Endometrial microvascular endothelial cells (primary cell): Measurements from ENCODE around the gene F2. TPM values are rescaled to one million over a fixed set of nuclear protein-coding genes. Genes with fewer than 3 reads are reported as not detected.

Source experiments
- in situ Hi-C: cut with HindIII; loops from 2 replicates; pipeline ENCODE4 v1.10.0; 2017; ENCODE audit warnings: low sequenced_read_pairs, low pct_unique_long_range_greater_than_20kb; ENCODE audit errors: inconsistent ontology term
- total RNA-seq: library from RNA; depleted of rRNA; stranded (reverse); fragments of >200 nt; gene quantifications from one replicate; pipeline ENCODE4 v1.2.3, GENCODE V29; 2015; ENCODE audit errors: inconsistent ontology term

The F2 gene
- total RNA-seq, 1 donor from 2014 or later = not detected

DNA sequence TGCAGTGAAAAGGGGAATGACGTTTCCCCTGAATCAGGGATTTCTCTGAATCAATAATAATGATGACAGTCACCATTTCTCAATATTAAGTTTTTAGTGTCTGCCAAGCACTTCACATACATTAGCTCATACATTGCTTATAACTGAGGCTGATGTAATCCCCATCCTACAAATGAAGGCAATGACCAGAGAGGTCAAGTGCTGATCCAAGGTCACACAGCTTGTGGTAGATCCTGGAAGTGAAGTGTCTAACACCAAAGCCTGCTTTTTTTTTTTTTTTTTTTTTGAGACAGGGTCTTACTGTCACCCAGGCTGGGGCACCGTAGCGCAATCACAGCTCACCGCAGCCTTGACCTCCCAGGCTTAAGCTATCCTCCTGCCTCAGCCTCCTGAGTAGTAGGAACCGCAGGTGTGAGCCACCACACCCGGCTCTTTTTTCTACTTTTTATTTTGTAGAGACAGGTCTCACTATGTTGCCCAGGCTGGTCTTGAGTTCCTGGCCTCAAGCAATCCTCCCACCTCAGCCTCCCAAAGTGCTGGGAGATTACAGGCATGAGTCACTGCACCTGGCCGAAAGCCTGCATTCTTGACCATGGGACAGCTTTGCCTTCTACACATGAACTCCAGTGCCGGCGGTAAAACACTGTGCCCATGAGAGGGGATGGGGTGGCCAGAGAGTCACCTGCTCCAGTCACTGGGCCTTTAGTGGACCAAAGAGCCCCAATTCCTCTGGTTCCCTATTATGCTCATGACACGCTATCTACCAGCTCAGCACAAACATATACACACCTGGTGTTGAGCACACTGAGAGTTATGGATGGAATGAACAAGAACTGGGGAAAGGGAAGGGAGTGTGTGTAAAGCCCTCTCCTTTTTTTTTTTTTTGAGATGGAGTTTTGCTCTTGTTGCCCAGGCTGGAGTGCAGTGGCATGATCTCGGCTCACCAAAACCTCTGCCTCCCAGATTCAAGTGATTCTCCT, 36.0 kb upstream of the F2 start:
- in situ Hi-C loops = no loop called here

DNA sequence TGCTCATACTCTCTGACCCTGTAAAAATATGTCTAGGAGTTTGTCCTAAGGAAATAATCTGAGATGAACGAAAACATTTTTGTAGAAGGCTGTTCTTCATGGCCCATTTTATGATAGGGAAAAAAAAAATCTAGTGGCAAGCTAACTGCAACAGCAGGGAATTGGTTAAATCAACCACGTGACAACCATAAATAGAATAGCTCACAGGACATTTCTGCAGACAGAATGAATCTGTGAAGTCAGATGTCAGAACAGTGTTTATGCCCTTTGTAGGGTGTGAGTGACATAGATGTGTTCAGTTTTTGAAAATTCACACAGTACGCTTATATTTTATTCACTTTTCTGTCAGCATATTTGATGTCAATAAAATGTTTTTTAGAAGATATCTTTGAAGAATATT, 34.6 kb upstream of the F2 start:
- in situ Hi-C loops = no loop called here

DNA sequence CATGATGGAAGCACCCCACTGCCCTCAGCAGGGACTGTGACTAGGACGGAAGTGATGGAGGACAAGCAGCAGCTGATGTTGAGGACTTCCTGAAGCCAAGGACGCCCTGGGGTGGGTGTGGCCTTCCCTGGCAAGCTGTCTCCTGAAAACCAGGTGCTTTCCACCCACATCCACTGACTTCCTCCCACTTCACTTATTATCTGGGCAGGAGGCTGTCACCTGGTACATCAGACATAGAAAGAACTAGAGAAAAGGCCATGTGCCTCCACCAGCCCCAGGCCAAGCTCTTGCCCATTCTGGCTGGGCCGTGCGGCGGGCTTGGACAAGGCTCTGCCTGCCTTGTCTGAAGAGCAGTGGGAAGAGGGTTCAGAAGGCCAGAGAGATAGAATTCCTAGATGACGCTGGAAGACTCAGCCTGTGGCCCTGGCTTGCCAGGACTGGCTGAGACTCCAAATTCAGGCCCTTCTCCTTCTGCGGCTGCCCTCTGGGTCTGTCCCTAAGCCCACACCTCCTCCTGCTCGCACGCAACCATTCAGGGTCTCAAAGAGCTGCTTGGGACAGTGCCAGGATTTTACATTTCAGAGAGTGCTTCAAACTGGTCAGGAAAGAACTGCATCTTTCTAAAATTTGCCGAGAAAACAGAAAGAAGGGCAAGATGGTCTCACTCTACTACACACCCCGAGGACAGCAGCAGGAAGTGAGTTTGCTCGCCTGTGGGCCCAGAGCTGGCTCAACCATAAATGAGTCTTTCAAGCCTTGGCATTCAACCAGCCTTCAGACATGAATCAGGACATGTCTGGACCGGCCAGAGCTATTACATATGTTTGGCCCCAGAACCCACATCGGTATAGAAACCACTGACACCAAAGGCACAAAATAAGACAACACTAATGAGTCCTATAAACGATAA, 31.9 kb upstream of the F2 start:
- in situ Hi-C loops = no loop called here

DNA sequence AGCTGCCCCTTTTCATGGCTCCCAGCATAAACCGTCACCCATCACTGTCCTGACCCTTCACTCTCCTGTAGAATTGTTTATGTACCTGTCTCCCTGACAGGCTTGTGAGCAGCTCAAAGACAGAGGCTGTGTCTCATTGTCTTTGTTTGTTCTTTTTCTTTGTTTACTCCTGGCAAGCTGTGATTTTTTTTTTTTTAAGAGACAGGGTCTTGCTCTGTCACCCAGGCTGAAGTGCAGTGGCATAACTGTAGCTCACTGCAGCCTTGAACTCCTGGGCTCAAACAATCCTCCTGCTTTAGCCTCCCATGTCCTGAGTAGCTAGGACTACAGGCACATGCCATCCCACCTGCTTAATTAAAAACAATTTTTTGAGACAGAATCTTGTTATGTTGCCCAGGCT, 28.3 kb upstream of the F2 start:
- in situ Hi-C loops = no loop called here

DNA sequence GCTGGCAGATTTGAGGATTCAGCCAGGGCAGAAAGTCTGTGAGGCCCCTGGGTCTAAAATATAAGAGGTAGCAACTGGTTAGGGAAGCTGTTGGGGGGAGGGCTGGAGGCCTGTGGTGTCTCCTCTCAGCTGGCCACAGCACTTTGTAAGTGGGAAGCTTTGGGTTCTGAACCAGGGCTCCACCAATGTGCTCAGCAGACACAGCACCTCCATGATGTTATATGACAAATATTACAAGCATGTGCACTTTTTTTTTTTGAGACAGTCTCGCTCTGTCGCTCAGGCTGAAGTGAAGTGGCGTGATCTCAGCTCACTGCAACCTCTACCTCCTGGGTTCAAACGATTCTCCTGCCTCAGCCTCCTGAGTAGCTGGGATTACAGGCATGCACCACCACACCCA, 26.6 kb upstream of the F2 start:
- in situ Hi-C loops = no loop called here

DNA sequence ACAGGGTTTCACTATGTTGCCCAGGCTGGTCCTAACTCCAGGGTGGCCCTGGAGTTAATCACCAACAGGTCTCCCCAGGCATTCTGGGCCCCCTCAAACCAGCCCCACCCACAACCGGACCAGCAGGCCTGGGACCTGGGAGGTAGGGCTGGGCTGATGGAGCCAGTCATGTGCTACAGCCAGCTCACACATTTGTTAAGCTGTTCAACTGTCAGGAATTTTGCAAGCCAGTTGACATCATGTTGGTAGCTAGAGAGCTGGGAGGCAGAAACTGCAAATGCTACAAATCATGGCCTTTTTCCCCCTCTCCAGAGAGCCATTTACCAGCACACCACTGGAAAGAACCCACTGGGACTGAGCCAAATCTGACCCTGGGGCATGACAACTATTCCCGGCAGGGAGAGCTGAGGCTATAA, 25.4 kb upstream of the F2 start:
- in situ Hi-C loops = no loop called here

DNA sequence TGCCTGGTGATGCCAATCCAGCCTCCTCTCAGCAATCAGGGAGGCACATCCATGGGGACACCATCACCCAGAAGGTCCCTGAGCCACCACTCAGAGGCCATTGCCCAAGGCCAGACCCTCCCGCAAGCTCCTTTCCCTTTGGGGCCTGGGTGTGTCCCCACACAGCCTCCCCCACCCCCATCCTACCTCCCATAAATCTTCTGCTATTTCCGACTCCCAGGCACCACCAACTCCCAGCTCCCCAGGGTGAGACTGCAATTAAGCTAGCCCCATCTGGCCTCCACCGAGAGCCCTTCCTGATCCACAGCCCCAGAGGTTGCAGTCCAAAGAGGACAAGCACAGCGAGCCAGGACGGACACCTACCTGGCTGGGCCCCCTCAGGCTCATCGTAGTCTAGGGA, 24.9 kb upstream of the F2 start:
- in situ Hi-C loops = no loop called here

DNA sequence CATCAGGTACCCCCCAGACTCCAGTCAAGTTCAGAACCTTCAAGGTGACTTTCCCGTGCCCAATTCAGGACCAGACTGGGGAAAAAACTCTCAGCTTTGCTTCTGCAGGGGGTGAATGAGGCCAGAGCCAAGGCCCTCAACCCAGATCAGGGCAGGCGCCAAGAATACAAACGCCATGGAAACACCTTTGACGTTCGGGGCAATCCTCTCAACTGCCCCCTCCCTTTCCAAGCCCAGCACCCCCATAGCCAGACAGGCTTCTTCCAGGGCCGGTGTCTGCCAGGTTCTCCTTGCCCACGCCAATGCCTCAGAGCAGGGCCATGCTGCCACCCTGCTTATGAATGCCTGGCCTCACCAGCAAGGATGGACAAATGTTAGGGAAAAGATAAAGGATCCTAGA, 24.4 kb upstream of the F2 start:
- in situ Hi-C loops = no loop called here

DNA sequence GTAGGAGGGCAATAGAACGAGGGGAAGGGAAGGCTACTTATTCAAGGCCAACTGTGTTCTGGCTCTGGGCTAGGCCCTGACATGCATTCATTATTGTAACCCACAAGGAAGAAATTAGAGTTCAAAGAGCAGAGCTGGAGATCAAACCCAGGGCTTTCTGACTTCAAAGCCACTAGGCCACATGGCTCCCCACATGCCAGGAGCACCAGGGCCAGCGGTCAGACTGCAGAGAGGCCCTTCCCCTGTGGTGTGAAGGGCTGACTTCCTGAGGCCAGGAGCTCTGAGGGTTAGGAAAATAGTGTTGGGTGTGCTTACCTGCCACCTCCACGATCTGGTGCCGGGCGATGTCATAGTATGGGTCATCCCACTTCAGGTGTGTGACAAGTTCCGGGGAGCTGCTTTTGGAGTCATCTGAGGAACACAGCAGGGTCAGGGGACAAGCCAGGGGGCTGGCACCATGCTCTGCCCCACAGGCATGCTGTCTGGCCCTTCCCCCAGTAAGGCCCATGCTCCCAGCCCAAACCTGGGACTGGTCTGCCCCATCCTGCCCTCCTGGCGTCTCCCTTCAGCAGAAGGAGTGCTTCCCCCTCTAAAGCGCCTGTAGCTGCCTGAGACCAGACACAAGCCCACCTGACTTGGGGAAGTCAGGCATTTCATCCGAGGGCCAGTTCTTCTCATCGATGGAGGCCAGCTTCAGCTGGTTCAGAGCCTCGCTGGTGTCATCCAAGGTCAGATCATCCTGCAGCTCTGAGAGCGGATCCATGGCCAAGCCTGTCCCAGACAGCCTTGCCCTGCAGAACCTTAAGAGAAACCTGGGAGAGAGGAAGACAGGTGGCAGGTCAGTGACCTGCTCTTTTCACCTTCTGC, 23.4 kb upstream of the F2 start:
- in situ Hi-C loops = no loop called here

DNA sequence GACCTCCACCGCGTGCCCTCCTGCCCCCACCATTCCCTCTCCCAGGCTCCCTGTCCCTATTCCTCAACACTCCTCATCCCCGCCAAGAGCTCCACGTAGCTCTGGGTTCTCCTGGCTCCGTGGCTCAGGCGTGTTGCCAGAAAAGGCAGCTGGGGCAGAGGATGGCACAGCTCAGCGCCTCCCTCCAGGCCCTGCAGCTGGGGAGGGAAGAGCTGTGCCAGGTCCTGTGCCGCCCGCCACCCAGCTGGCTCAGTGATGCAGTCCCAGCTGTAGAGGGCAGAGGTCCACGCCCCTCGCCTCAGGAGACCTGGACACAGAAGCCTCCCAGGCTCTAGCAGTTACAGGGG, 22.8 kb upstream of the F2 start:
- in situ Hi-C loops = no loop called here

DNA sequence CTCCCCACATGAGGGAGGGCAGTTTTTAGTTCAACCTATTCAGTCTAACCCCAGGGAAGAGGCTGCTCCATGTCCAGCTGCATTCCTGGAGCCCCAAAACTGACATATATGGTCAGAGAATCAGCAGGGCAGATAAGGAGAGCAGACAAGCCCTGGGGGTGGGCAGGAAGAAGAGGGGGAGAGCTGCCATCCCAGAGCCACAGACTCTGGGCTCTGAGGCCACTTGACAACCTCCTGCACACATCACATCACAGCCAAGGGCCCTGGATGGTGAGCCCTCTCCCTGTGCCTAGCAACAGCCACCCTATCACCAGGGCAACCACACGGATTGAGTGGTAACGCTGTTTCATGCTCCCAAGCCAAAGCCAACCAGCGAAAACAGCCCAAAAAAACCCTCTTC, 21.7 kb upstream of the F2 start:
- in situ Hi-C loops = no loop called here

DNA sequence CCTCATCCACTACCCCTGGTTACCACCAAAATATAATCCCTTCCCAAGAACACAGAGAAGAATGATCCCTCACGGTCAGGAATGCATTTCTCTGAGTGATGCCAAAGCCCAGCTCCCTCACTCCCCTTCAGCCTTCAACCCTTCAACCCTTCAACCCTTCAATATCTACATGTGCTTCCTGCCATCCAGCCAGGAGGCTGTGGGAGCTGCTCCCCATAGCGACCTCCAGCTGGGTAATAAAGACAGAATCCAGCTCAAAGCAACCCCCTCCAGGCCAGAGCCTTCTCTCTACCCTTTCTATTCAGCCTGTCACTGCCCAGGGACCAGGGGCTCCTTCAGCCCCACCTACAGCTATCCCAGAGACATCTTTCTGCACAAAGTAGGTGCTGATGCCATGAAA, 21.3 kb upstream of the F2 start:
- in situ Hi-C loops = no loop called here

DNA sequence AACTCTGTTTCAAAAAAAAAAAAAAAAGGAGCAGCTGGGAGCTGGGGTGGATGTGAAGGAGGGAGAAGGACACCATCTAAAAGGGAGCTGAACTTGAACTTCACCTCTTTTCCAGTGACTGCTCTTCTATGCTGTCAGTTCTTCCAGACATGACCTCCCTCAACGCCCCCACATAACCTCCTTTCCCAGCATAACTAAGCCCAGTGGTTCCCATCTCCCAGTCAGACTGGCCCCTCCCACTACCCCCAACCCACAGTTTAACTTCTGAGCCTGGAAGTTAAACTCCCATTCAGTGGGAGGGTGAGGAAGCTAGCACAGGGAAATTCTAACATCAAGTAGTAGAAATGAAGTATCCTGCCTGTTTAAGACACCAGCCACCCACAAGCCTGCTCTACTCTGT, 20.4 kb upstream of the F2 start:
- in situ Hi-C loops = no loop called here

DNA sequence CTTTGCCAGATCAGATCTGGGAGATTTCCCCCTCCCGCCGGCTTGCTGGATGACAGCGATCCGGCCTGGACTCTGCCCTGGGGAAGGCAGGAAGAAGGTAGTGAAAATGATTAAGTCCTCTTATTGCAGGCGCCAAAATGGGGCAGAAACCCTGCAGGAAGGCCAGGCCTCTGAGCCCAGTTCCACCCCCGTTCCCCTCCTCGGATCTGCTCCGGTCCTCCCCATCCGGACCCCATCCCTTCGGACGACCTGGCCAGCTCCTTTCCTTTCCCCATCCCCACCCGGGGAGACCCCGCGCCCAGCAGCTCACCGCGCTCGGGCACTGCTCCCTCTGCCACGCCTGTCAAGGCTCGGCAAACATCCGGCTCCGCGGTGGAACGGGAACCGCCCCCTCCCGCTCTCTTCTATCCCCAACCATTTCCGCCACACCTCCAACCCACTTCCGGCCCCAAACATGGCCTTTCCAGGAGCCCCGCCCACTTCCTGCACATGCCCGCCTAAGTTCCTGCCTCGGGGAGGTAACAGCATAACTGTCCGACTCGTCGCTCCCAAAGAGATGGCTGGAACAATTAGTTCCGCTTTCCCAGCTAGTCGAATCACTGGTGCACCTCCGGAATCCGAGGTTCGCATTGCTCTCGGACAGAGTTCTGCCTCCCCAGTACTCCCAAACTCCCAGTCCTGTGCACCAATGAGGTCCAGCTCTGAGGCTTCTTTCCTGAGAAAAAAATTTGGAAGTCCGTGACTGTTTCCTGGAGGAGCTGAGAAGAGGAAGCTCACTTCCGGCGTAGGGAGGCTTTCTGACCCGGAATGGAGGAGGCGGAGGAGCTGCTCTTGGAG, 18.6 kb upstream of the F2 start, which contains the start of the genes ARHGAP1 and ZNF408:
Gene ARHGAP1 (minus strand): TSS at position 379 of the 837 bp plus-strand sequence. CDS start 4,512 bp downstream, outside the sequence.
Gene ZNF408 (plus strand): TSS at position 791 of the 837 bp plus-strand sequence. CDS start 17 bp downstream, at position 808.
- in situ Hi-C loops = no loop called here

DNA sequence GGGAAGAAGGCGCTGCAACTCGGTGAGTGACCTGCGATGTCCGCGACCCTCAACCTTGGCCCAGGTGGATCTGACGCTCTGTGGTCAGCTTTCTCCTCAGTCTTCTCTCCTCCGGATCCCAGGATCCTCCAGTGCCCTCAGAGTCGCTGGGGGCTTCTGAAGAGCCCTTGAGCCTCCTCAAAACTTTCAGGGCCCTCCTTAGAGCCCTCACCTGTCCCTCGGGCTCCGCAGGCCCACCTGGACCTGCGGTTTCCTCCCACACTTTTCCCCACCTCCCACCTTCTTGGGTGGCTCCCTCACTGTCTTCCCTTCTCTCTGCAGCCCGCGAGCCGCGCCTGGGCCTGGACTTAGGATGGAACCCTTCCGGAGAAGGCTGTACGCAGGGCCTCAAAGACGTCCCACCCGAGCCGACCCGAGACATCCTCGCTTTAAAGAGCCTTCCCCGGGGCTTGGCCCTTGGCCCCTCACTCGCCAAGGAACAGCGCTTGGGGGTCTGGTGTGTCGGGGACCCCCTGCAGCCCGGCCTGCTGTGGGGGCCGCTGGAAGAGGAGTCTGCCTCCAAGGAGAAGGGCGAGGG, 17.8 kb upstream of the F2 start:
- in situ Hi-C loops = no loop called here

DNA sequence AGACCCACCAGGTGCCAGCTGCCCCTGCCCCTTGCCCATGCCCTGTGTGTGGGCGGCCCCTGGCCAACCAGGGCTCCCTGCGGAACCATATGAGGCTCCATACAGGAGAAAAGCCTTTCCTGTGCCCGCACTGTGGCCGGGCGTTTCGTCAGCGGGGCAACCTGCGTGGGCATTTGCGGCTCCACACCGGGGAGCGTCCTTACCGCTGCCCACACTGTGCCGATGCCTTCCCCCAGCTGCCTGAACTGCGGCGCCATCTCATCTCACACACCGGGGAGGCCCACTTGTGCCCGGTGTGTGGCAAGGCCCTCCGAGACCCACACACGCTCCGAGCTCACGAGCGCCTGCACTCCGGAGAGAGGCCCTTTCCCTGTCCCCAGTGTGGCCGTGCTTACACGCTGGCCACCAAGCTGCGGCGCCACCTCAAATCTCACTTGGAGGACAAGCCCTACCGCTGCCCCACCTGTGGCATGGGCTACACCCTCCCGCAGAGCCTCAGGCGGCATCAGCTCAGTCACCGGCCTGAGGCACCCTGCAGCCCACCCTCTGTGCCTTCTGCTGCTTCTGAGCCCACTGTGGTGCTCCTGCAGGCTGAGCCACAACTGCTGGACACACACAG, 13.8 kb upstream of the F2 start:
- in situ Hi-C loops = no loop called here

DNA sequence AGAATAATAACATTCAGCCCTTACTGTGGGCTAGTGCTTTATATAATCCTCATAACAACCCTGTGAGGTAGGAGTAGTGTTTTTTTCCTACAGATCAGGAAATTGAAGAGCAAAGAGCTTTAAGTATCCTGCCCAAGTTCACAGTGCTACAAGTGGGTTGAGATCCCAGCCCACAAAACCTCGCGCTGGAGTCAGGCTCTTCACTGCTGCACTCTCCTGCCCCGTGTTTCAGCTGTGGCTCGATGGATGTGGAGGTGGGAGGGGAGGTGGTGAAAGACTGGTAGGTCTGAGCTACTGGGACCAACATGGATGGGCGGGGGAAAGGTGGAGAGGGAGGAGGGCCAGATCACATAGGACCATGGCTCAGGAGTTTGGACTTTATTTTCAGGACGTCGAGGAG, 12.1 kb upstream of the F2 start:
- in situ Hi-C loops = no loop called here
